Hepatocyte (in vitro differentiated cells): ENCODE measurements around the gene AIFM1. TPM values are rescaled to one million over a fixed set of nuclear protein-coding genes. Genes with fewer than 3 reads are reported as not detected.

Experiments used
- DNase-seq: peaks from one replicate; pipeline ENCODE4 v3.0.0-alpha.2; 2016; ENCODE audit warnings: low spot score
- H2AFZ ChIP-seq: fragments of 200-600 bp; sonication (generic); 2 replicates; pipeline ENCODE4 v1.6.0; 2016; ENCODE audit warnings: antibody characterized with exemption, mild to moderate bottlenecking
- H3K27ac ChIP-seq: fragments of 200-600 bp; sonication (generic); 2 replicates; pipeline ENCODE4 v1.5.1; 2016; ENCODE audit warnings: mild to moderate bottlenecking
- H3K27me3 ChIP-seq: fragments of 200-600 bp; sonication (generic); 2 replicates; pipeline ENCODE4 v1.6.1; 2016
- H3K36me3 ChIP-seq: fragments of 200-600 bp; sonication (generic); replicated peaks from 2 replicates; pipeline ENCODE4 v1.5.1; 2016; ENCODE audit warnings: low read depth; ENCODE audit not compliant: insufficient read depth
- H3K4me1 ChIP-seq: fragments of 200-600 bp; sonication (generic); 2 replicates; pipeline ENCODE4 v1.5.1; 2016; ENCODE audit warnings: mild to moderate bottlenecking, moderate library complexity; ENCODE audit not compliant: insufficient read depth
- H3K4me2 ChIP-seq: fragments of 200-600 bp; sonication (generic); 2 replicates; pipeline ENCODE4 v1.6.0; 2016
- H3K4me3 ChIP-seq: fragments of 200-600 bp; sonication (generic); 2 replicates; pipeline ENCODE4 v1.5.1; 2016; ENCODE audit warnings: mild to moderate bottlenecking
- H3K79me2 ChIP-seq: fragments of 200-600 bp; sonication (generic); 2 replicates; pipeline ENCODE4 v1.6.0; 2017; ENCODE audit warnings: mild to moderate bottlenecking
- H3K9me2 ChIP-seq: fragments of 200-600 bp; sonication (generic); replicated peaks from 2 replicates; pipeline ENCODE4 v1.6.0; 2017; ENCODE audit warnings: mild to moderate bottlenecking; ENCODE audit not compliant: insufficient read depth
- H3K9me3 ChIP-seq: fragments of 200-600 bp; sonication (generic); 2 replicates; pipeline ENCODE4 v1.5.1; 2016; ENCODE audit warnings: low read depth, mild to moderate bottlenecking
- H4K20me1 ChIP-seq: fragments of 200-600 bp; sonication (generic); 2 replicates; pipeline ENCODE4 v1.6.0; 2016; ENCODE audit warnings: mild to moderate bottlenecking; ENCODE audit not compliant: insufficient read depth, poor library complexity, severe bottlenecking
- CTCF ChIP-seq: fragments of 200-600 bp; sonication (generic); IDR thresholded peaks from 2 replicates; pipeline ENCODE4 v1.5.1; 2016; ENCODE audit warnings: antibody characterized with exemption, mild to moderate bottlenecking; ENCODE audit not compliant: poor library complexity
- EZH2 ChIP-seq: fragments of 200-600 bp; sonication (generic); IDR thresholded peaks from 2 replicates; pipeline ENCODE4 v1.6.1; 2016; ENCODE audit warnings: antibody characterized with exemption, mild to moderate bottlenecking, borderline replicate concordance
- EZH2phosphoT487 ChIP-seq: fragments of 200-600 bp; sonication (generic); IDR thresholded peaks from one replicate; pipeline ENCODE4 v1.6.1; 2018; ENCODE audit warnings: antibody characterized with exemption, mild to moderate bottlenecking, low read depth, moderate library complexity; ENCODE audit not compliant: unreplicated experiment, severe bottlenecking
- WGBS: methylation state at CpG from one replicate; pipeline ENCODE4 v1.1.6; 2016; ENCODE audit warnings: low lambda C conversion rate; ENCODE audit errors: missing lambda C conversion rate; 5-methylcytosine and 5-hydroxymethylcytosine counted together
- polyA plus RNA-seq: library from polyadenylated mRNA; unstranded; fragments of >200 nt; fragmentation: Nextera tagmentation; extraction: Ambion mirVana; gene quantifications from 2 replicates; pipeline ENCODE4 v1.2.1, GENCODE V29; 2016
- total RNA-seq: library from RNA; depleted of rRNA; stranded (reverse); fragments of >200 nt; gene quantifications from 2 replicates; pipeline ENCODE4 v1.2.3, GENCODE V29; 2014

AIFM1 gene
- total and polyA plus RNA-seq, 2 experiments from 2014 or later = 54.9 to 70.8 TPM

DNA sequence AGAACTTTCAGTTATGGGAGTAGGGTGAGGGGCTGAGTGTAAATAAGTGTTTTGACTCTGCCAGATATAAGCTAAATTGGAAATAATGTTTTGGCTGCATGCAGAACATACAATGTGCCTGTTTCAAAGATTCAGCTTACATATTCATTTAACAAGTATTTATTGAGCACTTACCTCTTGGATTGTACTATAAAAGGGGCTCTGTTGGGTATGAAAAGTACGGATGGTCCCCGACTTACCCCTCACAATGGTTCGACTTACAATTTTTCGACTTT is 799 bp upstream of the AIFM1 start:
- Histone ChIP-seq H3K4me3 (peak overlapping the region; percentile 47), H3K9me2 (no peaks in the 10 kb centered on the region), H3K9me3 (no peaks in the 10 kb centered on the region), H3K27me3 (no peaks in the 10 kb centered on the region), H2AFZ (peak overlapping the region; percentile 57), H3K4me2 (peak overlapping the region; percentile 72), H3K79me2 (peaks cover 25% of the 10 kb centered on the region), H3K36me3 (no peaks in the 10 kb centered on the region), H4K20me1 (no peaks in the 10 kb centered on the region), H3K27ac (peak overlapping the region; percentile 96), H3K4me1 (peaks cover 8% of the 10 kb centered on the region)
- WGBS = 48% methylated on average over 4 of the region's 4 CpGs
- TF ChIP-seq CTCF (no peak), EZH2 (no peak), EZH2phosphoT487 (no peak)
- no peak for DNase-seq

DNA sequence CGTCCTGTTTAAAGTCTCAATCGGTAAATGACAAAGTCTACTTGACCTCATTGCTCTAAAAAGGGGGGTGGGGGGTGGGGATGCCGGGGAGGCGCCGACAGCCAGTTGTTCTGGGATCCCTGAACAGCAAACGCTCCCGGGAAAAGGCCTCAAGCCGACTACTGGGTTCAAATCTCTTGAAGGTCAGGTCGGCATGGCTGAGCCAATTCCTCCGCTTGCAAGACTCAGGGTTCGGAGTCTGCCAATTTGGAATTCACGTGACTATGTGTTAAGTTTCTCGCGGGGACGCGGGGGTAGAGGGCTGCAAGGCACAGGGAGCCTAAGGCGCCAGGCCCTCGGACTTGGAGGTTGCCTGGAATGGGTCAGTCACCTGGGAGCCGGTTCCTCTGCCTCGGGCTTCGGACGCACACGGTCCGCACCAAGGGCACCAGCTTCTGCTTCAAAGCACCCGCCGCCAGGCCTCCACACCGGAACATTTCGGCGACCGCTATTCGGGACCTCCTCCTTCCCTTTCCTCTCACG is 399 bp downstream of the AIFM1 start:
- Histone ChIP-seq H3K9me3 (no peaks in the 10 kb centered on the region), H4K20me1 (no peaks in the 10 kb centered on the region), H2AFZ (peak overlapping the region; percentile 51), H3K4me1 (peaks cover 8% of the 10 kb centered on the region), H3K27me3 (no peaks in the 10 kb centered on the region), H3K4me2 (peak overlapping the region; percentile 82), H3K36me3 (no peaks in the 10 kb centered on the region), H3K79me2 (peaks cover 35% of the 10 kb centered on the region), H3K9me2 (no peaks in the 10 kb centered on the region), H3K4me3 (peak overlapping the region; percentile 40), H3K27ac (peak overlapping the region; percentile 96)
- DNase-seq = no peak
- WGBS = 32% methylated on average over 32 of the region's 32 CpGs
- TF ChIP-seq EZH2 (no peak), CTCF (no peak), EZH2phosphoT487 (no peak)

DNA sequence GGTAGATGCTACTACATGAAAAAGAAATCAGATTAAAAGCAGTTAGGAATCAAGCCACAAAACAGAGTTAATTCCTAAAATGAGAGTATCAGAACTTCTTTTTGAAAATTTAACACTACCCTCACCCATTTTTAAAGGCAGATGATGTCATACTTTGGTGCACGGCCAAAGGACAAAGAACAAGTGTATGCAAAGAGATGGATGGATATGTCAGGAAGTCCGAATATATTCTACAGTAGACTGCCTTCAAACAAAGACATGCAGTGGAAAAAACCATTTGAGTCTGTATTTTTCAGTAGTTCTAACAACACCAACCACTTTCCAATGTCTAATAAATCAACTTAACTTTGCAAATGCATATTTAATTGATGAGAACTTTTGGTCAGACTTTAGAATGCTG is 2.2 kb downstream of the AIFM1 start:
- H3K27ac ChIP-seq = no peak overlapping the region
- DNase-seq = no peak

More for the DNA sequence above, 2.2 kb downstream of the AIFM1 start:
- Histone ChIP-seq H3K4me2 (no peak overlapping the region), H3K27me3 (no peaks in the 10 kb centered on the region), H3K36me3 (no peaks in the 10 kb centered on the region), H2AFZ (no peak overlapping the region), H3K4me3 (no peak overlapping the region), H3K9me2 (no peaks in the 10 kb centered on the region), H4K20me1 (no peaks in the 10 kb centered on the region), H3K9me3 (no peaks in the 10 kb centered on the region), H3K79me2 (peaks cover 49% of the 10 kb centered on the region), H3K4me1 (peaks cover 8% of the 10 kb centered on the region)
- no peak for TF ChIP-seq EZH2phosphoT487
- no peak for TF ChIP-seq EZH2
- no peak for TF ChIP-seq CTCF
- 78% methylated on average over 2 of the region's 2 CpGs for WGBS
